HG03442 (cell line): ENCODE results near the gene OGFOD2.

Source experiments
- ATAC-seq: cut with Tn5 transposase; IDR thresholded peaks from one replicate; pipeline ENCODE4 v1.9.1; 2021; ENCODE audit warnings: mild to moderate bottlenecking, moderate library complexity; ENCODE audit not compliant: unreplicated experiment

The OGFOD2 gene

DNA sequence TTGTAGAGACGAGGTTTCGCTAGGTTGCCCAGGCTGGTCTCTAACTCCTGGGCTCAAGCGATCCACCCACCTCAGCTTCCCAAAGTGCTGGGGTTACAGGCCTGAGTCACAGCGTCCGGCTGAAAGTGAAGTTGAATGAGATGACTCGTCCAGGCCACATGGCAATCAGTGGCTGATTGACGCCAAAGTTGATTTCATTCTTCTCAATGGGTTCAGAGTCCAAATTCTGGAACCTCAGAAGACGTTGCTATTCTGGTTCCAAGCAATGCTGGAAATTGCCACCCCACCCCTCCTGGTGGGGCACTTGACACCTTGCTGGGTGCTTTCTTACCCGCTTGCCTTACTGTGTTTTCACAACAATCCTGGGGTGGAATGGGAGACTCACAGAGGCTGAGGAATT is 23.6 kb upstream of the OGFOD2 start:
- no peak for ATAC-seq

GRCh38 chr12:122951979-122952892 is 22.8 kb upstream of the OGFOD2 start:
- ATAC-seq = peak; percentile 68

- no peak for ATAC-seq
These were observed 19.9 kb upstream of the OGFOD2 start for GRCh38 chr12:122955156-122955555.

DNA sequence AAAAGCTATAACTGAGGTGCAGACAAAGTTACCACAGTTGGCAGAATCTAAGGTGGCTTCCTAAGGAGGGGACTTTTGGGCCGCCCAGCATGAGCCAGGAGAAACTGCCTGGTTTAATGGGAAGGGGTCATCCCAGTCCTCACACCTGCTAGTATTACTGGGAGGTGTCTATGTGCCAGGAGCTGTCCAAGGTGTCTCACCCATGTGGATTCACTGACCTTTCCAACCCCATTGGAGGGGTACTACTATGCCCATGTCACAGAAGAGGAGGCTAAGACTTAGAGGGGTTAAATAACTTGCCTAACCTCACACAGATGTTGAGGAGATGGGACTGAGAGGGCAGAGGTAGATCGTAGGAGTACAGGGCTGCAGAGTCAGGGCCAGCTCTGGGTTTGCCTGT is 19.0 kb upstream of the OGFOD2 start:
- no peak for ATAC-seq

DNA sequence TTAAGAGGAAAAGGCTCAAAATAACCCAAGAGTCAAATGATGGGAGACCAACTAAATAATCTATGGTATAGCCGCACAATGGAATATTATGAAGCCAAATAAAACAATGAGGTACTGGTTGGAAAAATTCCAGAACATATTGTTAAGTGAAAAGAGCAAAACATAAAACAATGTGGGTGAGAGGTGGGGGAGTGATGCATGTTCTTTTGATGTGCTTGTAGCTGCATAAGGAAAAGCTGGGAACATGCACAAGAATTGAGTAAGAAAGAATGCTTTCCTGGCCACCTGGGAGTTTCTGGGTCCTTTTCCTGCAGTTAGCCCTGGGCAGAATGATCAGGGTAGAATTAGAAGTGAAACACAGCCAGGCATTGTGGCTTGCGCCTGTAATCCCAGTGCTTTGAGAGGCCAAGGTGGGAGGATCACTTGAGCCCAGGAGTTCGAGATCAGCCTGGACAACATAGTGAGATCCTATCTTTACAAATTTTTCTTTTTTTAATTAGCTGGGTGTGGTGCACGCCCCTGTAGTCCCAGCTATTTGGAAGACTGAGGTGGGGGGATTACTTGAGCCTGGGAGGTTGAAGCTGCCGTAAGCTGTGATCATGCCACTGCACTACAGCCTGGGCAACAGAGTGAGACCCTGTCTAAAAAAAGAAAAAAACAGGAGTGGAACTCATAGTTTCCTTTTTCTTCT is 16.7 kb upstream of the OGFOD2 start:
- ATAC-seq = no peak

GRCh38 chr12:122959566-122960192 is 15.4 kb upstream of the OGFOD2 start:
- no peak for ATAC-seq

DNA sequence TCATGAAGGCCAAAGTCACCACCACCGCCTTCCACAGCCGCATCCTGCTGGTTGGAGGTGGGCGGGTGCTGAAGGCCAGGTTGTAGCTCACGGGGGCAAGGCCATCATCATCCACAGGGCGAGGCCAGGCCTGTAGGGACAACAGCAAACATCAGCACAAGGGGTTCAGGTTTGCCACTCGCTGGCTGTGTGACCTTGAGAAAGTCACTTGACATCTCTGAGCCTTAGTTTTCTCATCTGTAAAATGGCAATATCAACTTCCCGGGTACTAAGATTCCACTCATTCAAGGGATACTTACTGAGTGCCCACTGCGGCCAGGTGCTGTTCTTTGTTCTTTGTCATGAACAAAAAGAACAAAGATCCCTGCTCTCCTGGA is 14.9 kb upstream of the OGFOD2 start:
- ATAC-seq = no peak

- ATAC-seq = no peak
These were observed 13.3 kb upstream of the OGFOD2 start for GRCh38 chr12:122961531-122962329.

DNA sequence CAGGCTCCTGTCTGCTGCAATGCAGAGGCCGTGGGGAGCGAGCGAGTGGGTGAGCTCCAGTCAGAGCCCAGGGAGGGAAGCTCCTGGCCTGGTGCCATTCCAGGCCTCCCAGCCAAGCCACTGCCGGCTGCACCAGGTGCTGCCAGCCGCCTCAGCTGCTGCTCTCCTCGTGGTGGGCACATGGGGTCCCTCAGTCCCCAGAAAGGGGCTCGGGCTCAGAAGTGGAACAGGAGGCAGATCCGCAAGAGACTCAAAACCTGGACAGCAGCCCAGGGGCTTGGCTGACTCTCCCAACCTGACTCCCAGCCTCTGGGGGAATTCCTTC is 11.1 kb upstream of the OGFOD2 start:
- no peak for ATAC-seq

DNA sequence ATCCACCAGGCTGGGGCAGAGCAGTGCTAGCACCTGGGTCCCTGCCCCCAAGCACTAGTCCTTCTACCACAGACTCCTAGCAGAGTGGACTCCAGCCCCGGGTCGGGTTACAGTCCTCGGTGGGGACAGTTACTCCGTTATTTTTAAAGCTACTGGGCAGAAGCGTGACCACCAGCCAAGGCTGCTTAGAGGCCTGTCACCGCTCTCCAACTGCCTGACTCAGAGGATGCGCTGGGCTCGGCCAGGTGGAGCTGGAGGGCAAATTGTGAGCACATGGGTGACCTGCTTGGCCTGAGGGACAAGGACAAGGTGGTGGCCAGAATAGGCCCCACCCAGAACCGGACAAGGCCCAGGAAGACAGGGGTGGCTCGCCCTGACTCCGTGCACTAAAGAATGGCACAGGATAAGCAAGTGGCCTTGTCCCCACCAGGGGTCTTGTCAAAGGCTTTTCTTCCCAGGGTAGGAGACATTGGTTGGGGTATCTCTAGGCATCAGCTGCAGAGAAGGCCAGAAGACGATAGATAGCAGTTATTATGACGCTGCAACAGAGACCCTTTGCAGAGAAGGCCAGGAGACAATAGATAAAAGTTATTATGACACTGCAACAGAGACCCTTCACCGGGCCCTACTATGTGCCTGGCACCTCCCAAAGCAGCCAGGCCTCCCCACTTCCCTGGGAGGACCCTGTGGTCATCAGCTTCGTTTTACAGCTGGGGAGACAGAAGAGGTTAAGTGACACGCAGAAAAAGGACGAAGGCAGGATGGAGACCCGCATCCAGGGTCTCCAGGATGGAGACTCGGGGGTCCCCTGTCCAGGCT is 10.4 kb upstream of the OGFOD2 start:
- no peak for ATAC-seq

DNA sequence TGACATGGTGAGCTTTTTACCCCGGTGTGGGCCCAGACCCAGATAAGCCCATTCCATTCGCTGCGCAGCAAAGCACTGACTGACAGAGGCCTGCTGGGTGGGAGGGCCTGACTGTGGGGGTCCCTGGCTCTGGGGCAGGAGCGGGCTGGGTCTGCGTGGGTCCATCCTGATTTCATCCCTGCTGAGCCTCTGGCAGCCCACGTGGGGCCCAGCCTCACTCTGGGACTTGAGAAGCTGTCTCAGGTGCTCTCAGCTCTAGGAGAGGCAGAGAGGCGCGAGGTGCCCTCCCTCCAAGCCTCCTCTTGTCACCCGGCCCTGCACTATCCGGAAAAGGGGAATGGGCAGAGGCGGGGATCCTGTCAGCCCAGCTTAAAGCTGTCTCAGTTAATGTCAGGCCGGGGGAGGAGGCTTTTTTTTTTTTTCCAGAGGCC is 9.7 kb upstream of the OGFOD2 start:
- ATAC-seq = no peak

DNA sequence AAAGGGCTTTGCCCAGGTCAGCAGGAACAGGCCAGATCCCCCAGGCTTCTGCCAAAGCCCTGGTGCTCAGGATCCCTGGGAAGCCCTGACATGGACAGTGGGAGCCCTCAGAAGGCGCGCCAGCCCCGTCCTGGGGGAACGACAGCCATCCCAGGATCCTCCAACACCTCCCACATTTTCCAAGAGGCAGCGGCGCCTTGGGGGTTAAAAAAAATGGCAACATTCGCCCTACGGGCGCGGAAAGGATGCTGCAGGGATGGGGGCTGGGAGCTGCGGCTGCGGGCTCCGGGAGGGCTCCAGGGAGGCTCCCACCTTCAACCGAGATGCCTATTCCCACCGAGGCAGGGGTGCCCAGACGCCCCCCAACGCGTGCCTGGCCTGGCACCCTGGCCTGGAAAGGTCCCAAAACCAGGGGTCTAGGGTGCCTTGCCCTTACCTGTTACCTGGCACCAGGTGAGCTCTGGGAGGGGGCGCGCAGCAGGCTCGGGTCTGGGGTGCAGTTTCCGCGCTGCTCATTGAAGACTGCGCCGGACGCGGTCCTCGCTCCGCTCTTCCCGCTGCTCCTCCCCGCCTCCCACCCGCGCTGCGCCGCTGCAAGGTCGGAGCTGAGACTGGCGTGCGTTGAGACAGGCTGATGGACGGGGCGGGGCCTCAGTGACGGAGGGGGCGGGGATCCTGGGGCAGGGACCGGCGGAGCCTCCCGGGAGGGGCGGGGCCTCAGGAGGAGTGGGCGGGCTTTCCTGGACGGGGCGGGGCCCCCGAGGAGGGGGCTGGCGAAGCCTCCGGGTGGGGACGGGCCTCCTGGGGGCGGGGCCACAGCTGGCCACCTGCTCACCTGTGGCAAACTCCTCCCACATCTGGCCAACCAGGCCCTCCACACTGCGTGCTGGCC is 8.9 kb upstream of the OGFOD2 start, which contains the start of gene ABCB9:
Gene ABCB9 (minus strand): TSS at position 613 of the 892 bp plus-strand sequence. CDS start 6,228 bp downstream, outside the sequence.
- ATAC-seq = peak; percentile 65

GRCh38 chr12:122966743-122967550 is 8.1 kb upstream of the OGFOD2 start:
- no peak for ATAC-seq

GRCh38 chr12:122968104-122968503 is 6.9 kb upstream of the OGFOD2 start:
- ATAC-seq = no peak

DNA sequence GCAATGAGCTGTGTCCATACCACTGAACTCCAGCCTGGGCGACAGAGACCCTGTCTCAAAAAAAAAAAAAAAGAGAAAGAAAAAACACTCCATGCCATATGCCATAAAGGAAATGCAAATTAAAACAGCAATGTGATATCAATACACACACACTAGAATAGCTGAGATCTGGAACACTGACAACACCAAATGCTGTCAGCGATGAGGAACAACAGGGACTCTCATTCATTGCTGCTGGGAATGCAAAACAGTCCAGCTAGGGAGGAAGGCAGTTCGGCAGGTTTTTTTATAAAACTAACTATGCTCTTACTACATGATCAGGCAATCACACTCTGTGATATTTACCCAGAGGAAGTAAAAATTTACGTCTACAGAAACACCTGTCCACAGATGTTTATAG is 5.4 kb upstream of the OGFOD2 start:
- no peak for ATAC-seq

- ATAC-seq = peak; percentile 76
These were observed 661 bp upstream of the OGFOD2 start for GRCh38 chr12:122974274-122974891.

DNA sequence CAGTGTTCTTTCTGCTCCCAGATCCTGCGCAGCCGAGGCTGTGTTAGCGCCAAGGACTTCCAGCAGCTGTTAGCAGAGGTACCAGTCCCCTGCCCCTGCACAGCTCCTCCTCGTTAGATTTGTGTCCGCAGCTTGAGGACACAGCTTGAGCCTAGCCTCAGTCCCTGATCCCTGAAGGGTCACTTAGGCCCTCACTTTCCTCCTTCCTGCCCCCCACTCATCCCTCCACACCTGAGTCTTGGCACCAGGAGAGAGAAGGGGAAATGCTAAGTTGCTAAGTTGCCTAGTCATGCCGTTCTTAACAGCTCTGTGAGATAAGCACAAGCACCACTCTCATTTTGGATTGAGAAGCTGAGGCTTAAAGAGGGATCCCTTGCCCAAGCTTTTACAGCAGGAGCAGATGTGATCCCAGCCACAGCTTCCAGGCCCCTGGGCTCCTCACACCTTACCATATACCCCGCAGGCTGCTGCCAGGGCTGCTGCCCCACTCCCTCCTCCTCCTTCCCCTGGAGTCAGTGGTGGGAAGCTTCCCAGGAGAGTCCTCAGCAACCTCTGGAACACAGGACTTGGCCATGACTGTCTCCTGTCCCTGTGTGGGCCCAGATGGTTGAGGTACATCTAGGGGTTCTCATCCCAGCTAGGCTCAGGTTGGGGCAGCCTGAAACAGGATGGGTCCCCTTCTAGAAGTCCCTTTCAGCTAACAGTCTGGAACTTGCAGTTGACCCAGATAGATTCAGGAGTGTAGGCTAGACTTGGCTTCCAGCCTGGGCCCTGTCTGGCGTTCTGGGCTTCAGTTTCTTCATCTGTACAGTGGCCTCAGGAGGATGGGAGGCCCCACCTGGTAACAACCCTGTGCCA is 975 bp downstream of the OGFOD2 start:
- ATAC-seq = no peak
